GM19455 (cell line): Measurements from ENCODE around the gene APC2.

Experiments
- ATAC-seq: cut with Tn5 transposase; IDR thresholded peaks from one replicate; pipeline ENCODE4 v1.9.1; 2021; ENCODE audit not compliant: unreplicated experiment

The APC2 gene, protein sequence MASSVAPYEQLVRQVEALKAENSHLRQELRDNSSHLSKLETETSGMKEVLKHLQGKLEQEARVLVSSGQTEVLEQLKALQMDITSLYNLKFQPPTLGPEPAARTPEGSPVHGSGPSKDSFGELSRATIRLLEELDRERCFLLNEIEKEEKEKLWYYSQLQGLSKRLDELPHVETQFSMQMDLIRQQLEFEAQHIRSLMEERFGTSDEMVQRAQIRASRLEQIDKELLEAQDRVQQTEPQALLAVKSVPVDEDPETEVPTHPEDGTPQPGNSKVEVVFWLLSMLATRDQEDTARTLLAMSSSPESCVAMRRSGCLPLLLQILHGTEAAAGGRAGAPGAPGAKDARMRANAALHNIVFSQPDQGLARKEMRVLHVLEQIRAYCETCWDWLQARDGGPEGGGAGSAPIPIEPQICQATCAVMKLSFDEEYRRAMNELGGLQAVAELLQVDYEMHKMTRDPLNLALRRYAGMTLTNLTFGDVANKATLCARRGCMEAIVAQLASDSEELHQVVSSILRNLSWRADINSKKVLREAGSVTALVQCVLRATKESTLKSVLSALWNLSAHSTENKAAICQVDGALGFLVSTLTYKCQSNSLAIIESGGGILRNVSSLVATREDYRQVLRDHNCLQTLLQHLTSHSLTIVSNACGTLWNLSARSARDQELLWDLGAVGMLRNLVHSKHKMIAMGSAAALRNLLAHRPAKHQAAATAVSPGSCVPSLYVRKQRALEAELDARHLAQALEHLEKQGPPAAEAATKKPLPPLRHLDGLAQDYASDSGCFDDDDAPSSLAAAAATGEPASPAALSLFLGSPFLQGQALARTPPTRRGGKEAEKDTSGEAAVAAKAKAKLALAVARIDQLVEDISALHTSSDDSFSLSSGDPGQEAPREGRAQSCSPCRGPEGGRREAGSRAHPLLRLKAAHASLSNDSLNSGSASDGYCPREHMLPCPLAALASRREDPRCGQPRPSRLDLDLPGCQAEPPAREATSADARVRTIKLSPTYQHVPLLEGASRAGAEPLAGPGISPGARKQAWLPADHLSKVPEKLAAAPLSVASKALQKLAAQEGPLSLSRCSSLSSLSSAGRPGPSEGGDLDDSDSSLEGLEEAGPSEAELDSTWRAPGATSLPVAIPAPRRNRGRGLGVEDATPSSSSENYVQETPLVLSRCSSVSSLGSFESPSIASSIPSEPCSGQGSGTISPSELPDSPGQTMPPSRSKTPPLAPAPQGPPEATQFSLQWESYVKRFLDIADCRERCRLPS (N-terminal part only)

DNA sequence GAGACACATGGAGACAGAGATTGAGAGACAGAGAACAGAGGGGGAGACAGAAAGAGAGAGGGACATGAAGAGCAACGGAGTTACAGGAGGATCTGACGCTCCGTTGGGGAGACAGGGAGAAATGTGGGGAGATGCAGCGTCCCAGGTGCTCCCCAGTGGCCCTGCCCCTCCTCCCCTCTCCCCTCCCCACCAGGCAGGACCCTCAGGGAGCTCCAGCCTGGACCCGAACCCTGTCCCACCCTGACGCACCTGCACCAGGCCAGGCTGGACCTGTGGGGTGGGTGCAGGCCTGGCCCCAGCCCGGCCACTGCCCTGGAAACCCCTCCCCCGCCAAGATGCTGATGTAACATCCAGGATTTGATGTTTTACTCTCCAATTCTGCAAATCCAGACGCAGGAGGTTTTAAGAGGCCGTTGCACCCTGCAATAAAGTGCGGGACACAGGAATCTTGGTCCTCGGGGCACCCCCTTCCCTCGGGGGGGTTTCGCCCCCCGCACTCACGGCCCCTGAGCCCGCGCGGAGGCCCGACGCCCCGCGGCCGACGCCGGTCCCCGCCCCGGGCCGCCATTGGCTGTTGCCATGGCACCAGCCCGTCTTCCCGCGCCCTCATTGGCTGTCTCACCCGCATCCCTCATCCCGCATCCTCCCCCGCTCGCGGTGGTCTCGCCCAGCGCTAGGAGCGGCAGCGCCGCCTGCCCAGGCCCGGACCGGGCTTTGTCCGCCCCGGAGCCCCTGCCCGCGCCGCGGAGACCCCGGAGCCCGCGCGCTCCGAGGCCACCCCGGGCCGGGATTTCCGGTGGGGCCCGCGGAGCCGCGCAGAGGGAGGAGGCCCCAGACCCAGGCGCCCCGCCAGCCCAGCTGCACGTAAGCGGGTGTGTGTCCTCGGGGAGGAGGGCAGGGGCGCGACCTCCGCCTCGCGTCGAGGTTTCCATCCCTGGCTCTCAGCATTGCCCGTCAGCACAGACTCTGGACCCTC, at the start of gene APC2:
Gene APC2, plus strand, starts transcription at position 655 of the 976 bp plus-strand sequence. CDS start 2,881 bp downstream, outside the sequence.
- no peak for ATAC-seq

DNA sequence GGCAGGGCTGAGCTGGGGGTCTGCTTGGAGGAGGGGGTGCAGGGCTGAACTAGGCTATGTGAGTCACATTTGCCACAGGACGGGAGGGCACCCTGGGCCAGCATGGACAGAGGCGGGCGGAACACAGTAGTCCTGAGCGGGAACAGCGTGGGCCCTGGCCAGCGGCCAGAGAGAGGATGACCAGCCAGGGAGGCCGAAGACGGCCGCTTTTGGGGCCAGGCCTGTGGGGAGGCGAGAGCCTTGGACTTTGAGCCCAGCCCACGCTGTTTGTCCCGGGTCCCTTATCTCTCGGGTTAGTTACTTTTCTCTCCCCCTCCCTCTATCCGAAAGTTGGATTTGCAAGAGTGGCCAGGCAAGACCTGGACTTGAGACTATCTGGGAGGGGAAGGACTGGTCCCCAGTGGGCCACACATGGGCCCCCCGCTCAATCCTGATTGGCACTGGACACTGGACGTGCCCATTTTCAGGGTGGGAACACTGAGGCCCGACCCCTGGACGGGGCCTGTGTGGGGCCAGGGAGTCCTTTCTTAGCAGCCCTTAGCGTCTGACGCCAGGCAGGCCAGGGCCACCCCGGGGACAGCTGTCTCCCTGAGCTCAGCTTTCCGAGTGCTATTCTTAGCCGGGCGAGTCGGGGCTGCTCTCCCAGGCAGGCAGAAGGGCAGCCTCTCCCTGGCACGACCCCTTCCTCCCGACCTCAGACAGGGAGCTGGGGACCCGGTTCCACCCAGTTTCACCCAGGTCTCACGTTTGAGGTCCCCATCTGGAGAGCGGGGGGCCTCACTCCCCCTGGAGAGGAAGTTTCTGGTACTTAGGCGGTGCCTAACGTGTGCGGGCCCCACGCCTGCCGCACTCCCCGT, 49.4 kb upstream of the APC2 start:
- ATAC-seq, result no peak

GRCh38 chr19:1401138-1401888, 48.6 kb upstream of the APC2 start, which contains the start of gene GAMT:
GAMT (minus strand) TSS chr19:1401542; CDS start chr19:1401476, 66 bp downstream.
- no peak for ATAC-seq

DNA sequence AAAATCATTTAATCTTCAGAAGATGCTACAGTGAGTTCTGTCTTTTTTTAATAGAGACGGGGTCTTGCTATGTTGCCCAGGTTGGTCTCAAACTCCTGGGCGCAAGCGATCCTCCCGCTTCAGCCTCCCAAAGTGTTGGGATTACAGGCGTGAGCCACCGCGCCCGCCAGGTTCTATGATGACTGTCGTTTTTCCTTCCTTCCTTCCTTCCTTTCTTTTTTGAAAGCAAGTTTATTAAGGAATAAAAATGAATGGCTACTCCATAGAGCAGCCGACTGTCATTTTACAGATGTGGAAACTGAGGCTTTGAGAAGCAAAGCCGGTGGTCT, 48.1 kb upstream of the APC2 start:
- no peak for ATAC-seq

DNA sequence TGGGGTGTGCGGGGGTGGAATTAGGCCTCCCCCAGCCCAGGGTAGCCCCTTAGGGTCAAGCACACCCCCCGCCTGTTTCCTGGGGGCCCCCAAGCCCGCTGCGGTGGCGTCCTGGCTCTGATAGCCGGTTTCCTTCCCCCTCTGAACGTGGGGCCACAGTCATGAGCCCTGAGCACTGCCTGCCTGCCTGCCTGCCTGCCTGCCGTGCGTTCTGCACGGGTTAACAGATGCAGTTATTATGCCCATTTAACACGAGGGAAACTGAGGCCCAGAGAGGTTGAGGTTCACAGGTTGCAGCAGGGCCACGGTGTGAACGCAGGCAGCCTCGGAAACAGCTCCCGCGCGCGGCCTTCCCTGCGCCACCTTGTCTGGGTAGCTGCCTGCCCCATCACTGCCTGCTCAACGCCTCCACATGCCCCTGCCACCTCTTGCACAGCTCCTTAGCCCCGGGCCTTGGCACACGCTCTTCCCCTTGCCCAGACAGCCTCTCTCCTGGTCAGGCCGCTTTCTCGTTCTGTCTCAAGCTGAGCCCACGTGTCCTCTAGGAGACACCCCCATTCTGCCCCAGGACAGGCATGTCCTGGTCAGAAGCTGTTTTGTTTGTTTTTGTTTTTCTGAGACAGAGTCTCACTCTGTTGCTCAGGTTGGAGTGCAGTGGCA, 47.4 kb upstream of the APC2 start:
- ATAC-seq, result no peak

DNA sequence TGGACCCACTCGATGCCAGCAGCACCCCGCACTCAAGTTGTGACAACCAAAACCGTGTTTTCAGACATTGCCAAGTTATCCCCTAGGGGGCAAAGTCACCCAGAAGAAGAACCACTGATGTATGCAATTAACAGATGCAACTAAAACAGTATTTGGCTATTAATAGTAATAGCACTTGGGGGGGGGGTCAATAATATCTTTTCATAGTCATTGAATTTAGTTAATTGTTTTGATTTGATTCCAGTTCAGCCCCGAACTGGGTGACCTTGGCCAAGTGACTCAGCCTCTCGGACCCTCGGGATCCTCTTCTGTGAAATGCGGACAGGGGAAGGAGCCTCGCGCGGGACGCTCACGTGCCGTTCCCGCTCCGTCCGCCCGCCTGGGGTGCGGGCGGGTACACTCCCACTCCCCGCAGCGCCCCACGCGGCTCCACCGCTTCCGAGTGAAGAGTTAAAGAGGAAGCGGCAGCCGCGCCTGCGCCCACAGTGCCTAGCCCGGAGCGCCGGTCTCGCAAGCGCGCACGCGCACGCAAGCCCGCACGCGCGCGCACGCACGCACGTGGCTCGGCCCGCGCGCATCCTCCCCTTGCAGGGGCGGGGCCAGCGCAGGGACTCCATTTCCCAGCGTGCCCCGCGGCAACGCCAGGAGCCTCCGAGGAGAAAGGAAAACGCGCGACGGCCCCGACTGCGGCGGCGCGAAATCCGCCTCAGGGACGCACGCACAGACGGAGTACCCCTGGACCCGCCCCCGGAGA, 43.0 kb upstream of the APC2 start:
- peak; percentile 69 for ATAC-seq

DNA sequence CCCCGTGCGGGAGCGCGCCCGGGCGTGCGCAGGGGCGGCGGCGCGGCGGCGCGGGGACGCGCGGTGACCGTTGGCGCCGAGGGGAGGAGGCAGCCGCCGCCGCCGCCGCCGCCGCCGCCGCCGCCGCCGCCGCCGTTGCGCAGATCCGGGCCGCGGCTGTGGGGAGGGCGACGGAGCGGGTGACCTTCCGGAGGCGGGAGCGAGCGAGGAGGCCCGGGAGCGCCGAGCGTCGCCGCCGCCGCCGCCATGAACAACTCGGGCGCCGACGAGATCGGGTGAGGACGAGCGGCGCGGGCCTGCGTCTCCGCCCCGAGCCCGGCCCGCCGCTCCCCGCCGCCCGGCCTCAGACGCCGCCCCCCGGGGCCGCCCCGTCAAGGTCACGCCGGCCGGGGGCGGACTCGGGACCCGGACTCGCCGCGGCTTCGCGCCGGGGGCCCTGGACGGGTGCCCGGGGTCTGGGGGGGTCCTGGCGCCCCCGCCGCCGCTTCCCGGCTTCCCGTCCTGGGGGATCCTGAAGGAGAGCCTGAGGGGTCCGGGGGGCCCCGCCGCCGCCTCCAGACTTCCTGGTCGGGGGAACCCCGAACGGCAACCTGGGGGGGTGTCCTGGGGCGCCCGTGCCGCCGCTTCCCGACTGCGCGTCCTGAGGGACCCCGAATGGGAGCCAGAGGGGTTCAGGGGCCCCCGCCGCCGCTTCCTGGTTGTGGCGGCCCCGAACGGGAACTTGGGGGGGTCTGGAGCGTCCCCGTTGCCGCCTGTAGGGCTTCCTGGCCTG, 42.2 kb upstream of the APC2 start, which contains the start of gene DAZAP1:
Gene DAZAP1, plus strand, starts transcription at position 59 of the 772 bp plus-strand sequence. Its CDS starts 188 bp downstream, at position 247.
- peak; percentile 32 for ATAC-seq

DNA sequence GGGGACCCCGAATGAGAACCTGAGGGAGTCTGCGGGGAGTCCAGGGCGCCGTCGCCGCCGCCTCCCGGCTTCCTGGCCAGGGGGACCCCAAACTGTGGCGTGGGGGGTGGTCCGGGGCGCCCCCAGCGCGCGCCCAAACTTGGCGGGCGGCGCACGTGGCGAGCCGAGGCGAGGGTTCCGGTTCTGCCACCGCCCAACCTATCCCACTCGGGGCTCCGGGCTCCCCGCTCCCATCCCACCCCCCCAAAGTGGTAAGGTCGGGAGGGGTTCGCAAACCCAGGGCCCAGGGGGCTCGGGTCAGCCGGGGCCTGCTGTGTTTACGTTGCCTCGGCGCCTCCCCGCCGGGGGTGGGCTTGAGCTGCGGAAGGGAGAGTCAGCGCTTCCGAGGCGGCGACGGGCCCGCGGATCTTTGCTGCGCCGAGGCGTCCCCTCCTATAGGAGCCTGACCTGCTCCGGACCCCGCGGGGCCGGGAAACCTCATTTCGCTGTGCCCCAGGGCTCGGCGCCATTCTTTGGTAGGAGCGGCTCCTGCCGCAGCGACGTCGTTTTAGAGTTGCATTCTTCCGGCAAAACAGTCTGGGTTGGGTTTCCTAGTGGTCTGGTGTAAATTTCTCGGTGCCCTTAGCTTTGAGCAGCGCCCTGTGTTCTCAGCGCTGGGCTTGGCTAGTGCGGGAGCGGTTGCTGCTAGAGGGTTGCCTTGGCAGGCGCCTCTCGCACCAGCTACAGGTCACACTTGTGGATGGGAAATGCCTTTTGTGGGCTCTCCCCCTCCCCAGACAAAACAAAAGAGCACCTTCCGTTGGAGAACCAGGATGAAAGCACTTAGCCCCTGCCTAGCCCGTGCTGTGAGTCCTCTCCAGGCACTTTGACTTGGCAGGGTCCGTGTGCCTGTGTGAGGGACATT, 41.4 kb upstream of the APC2 start:
- peak; percentile 4 for ATAC-seq

- ATAC-seq, result no peak
Measured at GRCh38 chr19:1409204-1410005, 40.5 kb upstream of the APC2 start.

GRCh38 chr19:1410136-1410786, 39.7 kb upstream of the APC2 start:
- ATAC-seq, result no peak

GRCh38 chr19:1410789-1411188, 39.1 kb upstream of the APC2 start:
- no peak for ATAC-seq

DNA sequence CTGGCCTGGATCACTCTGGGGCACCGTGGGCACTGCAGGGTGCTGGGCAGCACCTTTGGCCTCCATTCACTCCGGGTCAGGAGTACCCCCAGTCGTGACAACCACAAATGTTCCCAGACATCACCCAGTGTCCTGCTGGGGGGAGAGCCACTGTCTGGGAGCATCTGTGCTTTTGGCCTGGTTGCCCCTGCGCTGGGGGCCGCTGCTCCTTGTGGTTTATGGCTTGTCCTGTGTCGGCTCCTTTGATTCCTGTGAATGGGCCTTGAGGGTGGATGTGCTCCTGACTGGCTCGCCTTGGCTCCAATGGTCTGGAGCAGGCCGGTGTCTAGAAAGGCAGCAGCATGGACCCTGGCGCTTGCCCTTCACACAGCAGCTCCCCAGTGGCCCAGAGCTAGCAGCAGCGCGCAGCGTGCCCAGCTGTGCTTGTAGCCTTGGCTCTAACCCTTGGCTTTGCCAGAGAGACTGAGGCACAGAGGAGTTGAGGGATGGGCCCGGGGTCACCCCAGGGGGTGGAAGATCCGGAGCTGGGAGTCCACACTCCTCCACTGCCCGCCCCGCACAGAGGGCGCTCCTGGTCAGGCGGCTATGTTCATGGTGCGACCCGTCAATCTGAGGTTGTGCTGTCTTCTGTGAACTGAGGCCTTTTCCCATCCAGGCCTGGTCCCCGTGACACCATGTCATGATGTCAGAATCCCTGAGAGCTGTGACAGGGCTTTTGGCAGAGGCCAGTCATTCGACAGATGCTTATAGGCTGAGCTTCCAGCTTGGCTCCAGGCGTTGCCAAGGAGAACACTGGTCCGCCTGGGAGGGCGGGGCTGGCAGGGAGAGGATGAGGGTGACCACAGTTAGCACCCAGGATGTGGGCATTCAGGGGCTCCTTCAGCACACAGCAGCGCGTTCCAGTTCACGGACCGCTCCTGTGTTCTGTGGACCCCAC, 38.4 kb upstream of the APC2 start:
- ATAC-seq, result no peak
